Spleen (tissue), 7 donors: Measurements from ENCODE around the gene TENM3.

ENCODE experiments used
- POLR2A ChIP-seq, 3 donors: fragments of 450-650 bp; IDR thresholded peaks; one replicate each; pipeline ENCODE4 v1.5.1; 2017; ENCODE audit warnings: antibody characterized with exemption in 3 of 3, mild to moderate bottlenecking in 1 of 3
- POLR2AphosphoS5 ChIP-seq, 3 donors: sonication (generic); formaldehyde crosslinking; IDR thresholded peaks; one replicate each; pipeline ENCODE4 v1.5.1; 2017; ENCODE audit warnings: antibody characterized with exemption in 3 of 3
- TF ChIP-seq, protein P1 (sequence below), 11 experiments: fragments of 200-600 bp in 7 of 11; fragments of 450-650 bp in 4 of 11; sonication (generic) in 4 of 11; IDR thresholded peaks in 8 of 11; conservative IDR thresholded peaks in 3 of 11; 1 replicate in 7 of 11; 2 replicates in 4 of 11; pipeline versions ENCODE4 v1.4.0 to v1.8.0; 2016 to 2021; ENCODE audit warnings: antibody characterized with exemption in 11 of 11, inconsistent platforms in 4 of 11, mild to moderate bottlenecking in 1 of 11
- donor health status: DM: no; HTN: no; CAD: no; lungs with moderate emphysema.
- donor health status: DM: no; HTN: no; CAD: no.
- donor health status: DM: no; HTN: no; CAD: no.

DNA sequence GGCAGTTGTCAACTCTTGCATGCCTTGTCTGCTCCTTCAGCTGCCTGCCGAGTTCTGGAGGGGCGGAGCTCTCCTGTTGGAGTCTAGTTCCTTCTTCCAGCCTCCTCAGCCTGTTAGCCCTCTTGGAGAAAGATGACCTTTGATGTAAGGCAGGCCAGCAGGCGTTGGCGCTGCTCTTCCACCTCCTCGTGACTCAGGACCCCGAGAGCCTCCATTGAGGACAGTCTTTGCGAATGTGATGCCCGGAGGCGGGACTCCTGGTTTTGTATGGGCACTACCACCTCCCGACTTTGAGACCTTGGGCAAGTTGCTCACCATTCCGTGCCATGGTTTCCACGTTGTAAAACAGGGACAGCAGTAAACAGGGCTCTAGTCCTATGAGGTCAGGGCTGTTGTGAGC lies 108.3 kb downstream of the TENM3 start:
- TF ChIP-seq, protein P1, sequence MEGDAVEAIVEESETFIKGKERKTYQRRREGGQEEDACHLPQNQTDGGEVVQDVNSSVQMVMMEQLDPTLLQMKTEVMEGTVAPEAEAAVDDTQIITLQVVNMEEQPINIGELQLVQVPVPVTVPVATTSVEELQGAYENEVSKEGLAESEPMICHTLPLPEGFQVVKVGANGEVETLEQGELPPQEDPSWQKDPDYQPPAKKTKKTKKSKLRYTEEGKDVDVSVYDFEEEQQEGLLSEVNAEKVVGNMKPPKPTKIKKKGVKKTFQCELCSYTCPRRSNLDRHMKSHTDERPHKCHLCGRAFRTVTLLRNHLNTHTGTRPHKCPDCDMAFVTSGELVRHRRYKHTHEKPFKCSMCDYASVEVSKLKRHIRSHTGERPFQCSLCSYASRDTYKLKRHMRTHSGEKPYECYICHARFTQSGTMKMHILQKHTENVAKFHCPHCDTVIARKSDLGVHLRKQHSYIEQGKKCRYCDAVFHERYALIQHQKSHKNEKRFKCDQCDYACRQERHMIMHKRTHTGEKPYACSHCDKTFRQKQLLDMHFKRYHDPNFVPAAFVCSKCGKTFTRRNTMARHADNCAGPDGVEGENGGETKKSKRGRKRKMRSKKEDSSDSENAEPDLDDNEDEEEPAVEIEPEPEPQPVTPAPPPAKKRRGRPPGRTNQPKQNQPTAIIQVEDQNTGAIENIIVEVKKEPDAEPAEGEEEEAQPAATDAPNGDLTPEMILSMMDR (IDR thresholded peaks at IDR 0.05 in 8 of 11, conservative IDR thresholded peaks at IDR 0.05 in 3 of 11), result no peak
- TF ChIP-seq POLR2A (IDR thresholded peaks at IDR 0.05) (no peak), POLR2AphosphoS5 (IDR thresholded peaks at IDR 0.05) (no peak)
